Smooth muscle cell (in vitro differentiated cells): ENCODE measurements around the gene NCDN. TPM values are rescaled to one million over a fixed set of nuclear protein-coding genes. Genes with fewer than 3 reads are reported as not detected.

Source experiments
- DNase-seq: peaks from one replicate; lab custom pipeline; 2025; ENCODE audit not compliant: unreplicated experiment; lab: John Stamatoyannopoulos, UW
- H2AFZ ChIP-seq: fragments of 200-600 bp; sonication (generic); 2 replicates; pipeline ENCODE4 v1.6.0; 2016; ENCODE audit warnings: antibody characterized with exemption, low read depth, mild to moderate bottlenecking
- H3F3A ChIP-seq: fragments of 200-600 bp; sonication (generic); 2 replicates; pipeline ENCODE4 v1.6.0; 2017; ENCODE audit warnings: antibody characterized with exemption, low read depth
- H3K27ac ChIP-seq: fragments of 200-600 bp; sonication (generic); 2 replicates; pipeline ENCODE4 v1.5.1; 2016; ENCODE audit warnings: low read depth, mild to moderate bottlenecking
- H3K27me3 ChIP-seq: fragments of 200-600 bp; sonication (generic); 2 replicates; pipeline ENCODE4 v1.6.1; 2016; ENCODE audit warnings: low read depth, mild to moderate bottlenecking
- H3K36me3 ChIP-seq: fragments of 200-600 bp; sonication (generic); 2 replicates; pipeline ENCODE4 v1.5.1; 2016; ENCODE audit warnings: low read depth
- H3K4me1 ChIP-seq: fragments of 200-600 bp; sonication (generic); 2 replicates; pipeline ENCODE4 v1.5.1; 2016; ENCODE audit warnings: low read depth
- H3K4me2 ChIP-seq: fragments of 200-600 bp; sonication (generic); 2 replicates; pipeline ENCODE4 v1.6.0; 2016; ENCODE audit warnings: mild to moderate bottlenecking
- H3K4me3 ChIP-seq: fragments of 200-600 bp; sonication (generic); 2 replicates; pipeline ENCODE4 v1.5.1; 2016; ENCODE audit warnings: mild to moderate bottlenecking
- H3K79me2 ChIP-seq: fragments of 200-600 bp; sonication (generic); 2 replicates; pipeline ENCODE4 v1.6.0; 2016; ENCODE audit warnings: low read depth, mild to moderate bottlenecking
- H3K9ac ChIP-seq: fragments of 200-600 bp; sonication (generic); 2 replicates; pipeline ENCODE4 v1.6.0; 2016; ENCODE audit warnings: low read depth
- H3K9me3 ChIP-seq: fragments of 200-600 bp; sonication (generic); replicated peaks from 2 replicates; pipeline ENCODE4 v1.5.1; 2016; ENCODE audit warnings: low read depth
- H4K20me1 ChIP-seq: fragments of 200-600 bp; sonication (generic); 2 replicates; pipeline ENCODE4 v1.6.0; 2016; ENCODE audit warnings: low read depth
- CTCF ChIP-seq: fragments of 200-600 bp; sonication (generic); IDR thresholded peaks from 2 replicates; pipeline ENCODE4 v1.5.1; 2017; ENCODE audit warnings: borderline replicate concordance, mild to moderate bottlenecking, antibody characterized with exemption; ENCODE audit not compliant: insufficient read depth, poor library complexity, severe bottlenecking
- WGBS: methylation state at CpG from one replicate; pipeline ENCODE4 v1.1.7; 2016; ENCODE audit warnings: low lambda C conversion rate; 5-methylcytosine and 5-hydroxymethylcytosine counted together
- polyA plus RNA-seq: library from polyadenylated mRNA; unstranded; fragments of >200 nt; fragmentation: Nextera tagmentation; extraction: Ambion mirVana; gene quantifications from 2 replicates; pipeline ENCODE4 v1.2.1, GENCODE V29; 2016
- total RNA-seq: library from RNA; depleted of rRNA; stranded (reverse); fragments of >200 nt; gene quantifications from 2 replicates; pipeline ENCODE4 v1.2.3, GENCODE V29; 2014

Gene NCDN
- total and polyA plus RNA-seq, 2 experiments from 2014 or later = 12.2 to 25.8 TPM

GRCh38 chr1:35589516-35590427 is 32.2 kb downstream of the NCDN start:
- Histone ChIP-seq H3K9ac (no peak overlapping the region), H3K27me3 (no peaks in the 10 kb centered on the region), H2AFZ (no peak overlapping the region), H3K27ac (no peak overlapping the region), H3F3A (no peaks in the 10 kb centered on the region), H3K79me2 (no peaks in the 10 kb centered on the region), H3K9me3 (no peaks in the 10 kb centered on the region), H3K4me3 (no peak overlapping the region), H3K36me3 (no peaks in the 10 kb centered on the region), H4K20me1 (no peaks in the 10 kb centered on the region), H3K4me2 (no peak overlapping the region), H3K4me1 (no peaks in the 10 kb centered on the region)
- no peak for TF ChIP-seq CTCF
- no peak for DNase-seq
- WGBS = 97% methylated on average over 15 of the region's 15 CpGs

GRCh38 chr1:35590476-35591040 is 33.0 kb downstream of the NCDN start:
- 98% methylated on average over 25 of the region's 25 CpGs for WGBS
- H3K4me2 ChIP-seq = no peak overlapping the region
- H3K9ac ChIP-seq = no peak overlapping the region
- DNase-seq = no peak
- no peaks in the 10 kb centered on the region for H3K79me2 ChIP-seq
- H4K20me1 ChIP-seq = no peaks in the 10 kb centered on the region
- TF ChIP-seq CTCF = no peak
- H3K27me3 ChIP-seq = no peaks in the 10 kb centered on the region
- no peaks in the 10 kb centered on the region for H3K36me3 ChIP-seq
- no peaks in the 10 kb centered on the region for H3F3A ChIP-seq
- H3K27ac ChIP-seq = no peak overlapping the region
- no peak overlapping the region for H3K4me3 ChIP-seq
- H2AFZ ChIP-seq = no peak overlapping the region
- no peaks in the 10 kb centered on the region for H3K4me1 ChIP-seq
- H3K9me3 ChIP-seq = no peaks in the 10 kb centered on the region

- no peak for TF ChIP-seq CTCF
- no peaks in the 10 kb centered on the region for H3K27me3 ChIP-seq
- no peak for DNase-seq
- H3K36me3 ChIP-seq = no peaks in the 10 kb centered on the region
- WGBS = 93% methylated on average over 8 of the region's 8 CpGs
- no peaks in the 10 kb centered on the region for H3K79me2 ChIP-seq
- H3K4me3 ChIP-seq = no peak overlapping the region
- H2AFZ ChIP-seq = no peak overlapping the region
- no peak overlapping the region for H3K4me2 ChIP-seq
- no peak overlapping the region for H3K9ac ChIP-seq
- no peaks in the 10 kb centered on the region for H3K4me1 ChIP-seq
- H3F3A ChIP-seq = no peaks in the 10 kb centered on the region
- no peak overlapping the region for H3K27ac ChIP-seq
- no peaks in the 10 kb centered on the region for H3K9me3 ChIP-seq
- H4K20me1 ChIP-seq = no peaks in the 10 kb centered on the region
Observed at GRCh38 chr1:35591211-35591610, 33.6 kb downstream of the NCDN start.
